ENCODE results near the gene BATF. TPM values are rescaled to one million over a fixed set of nuclear protein-coding genes. Genes with fewer than 3 reads are reported as not detected.
"Not testable (repeated sequence)": the region's sequence is repeated elsewhere in the genome, so short reads cannot be mapped to it uniquely, and the experiment has no call there.

The BATF gene
- total RNA-seq: 10 to 100 TPM; 12.0 to 22.4 (median 19.2) TPM
- total RNA-seq (2013): 42.4 TPM
- 11.7 to 207 (median 21.1) reads per million in 29 experiments for total RNA-seq

GRCh38 chr14:75522224-75522982, at the start of gene BATF:
BATF (plus strand) TSS chr14:75522469; CDS start chr14:75522683, 214 bp downstream.
- Histone ChIP-seq H3K9me3 (no peaks in the 10 kb centered on the region), H3K27ac (ENCODE audit: low read length) (peak within 1 kb of the TSS; percentile 89), H3K27me3 (replicated peaks in 1 of 2; ENCODE audit: control insufficient read depth in 2 of 2, extremely low read depth in 1 of 2, insufficient read depth in 2 of 2, low read length in 1 of 2) (no peaks in the 10 kb centered on the region), H3K4me3 (ENCODE audit: control insufficient read depth in 1 of 2, extremely low read depth in 1 of 2, low read length in 1 of 2) (peak within 1 kb of the TSS; percentile 75 to 81), H3K4me1 (ENCODE audit: control insufficient read depth in 1 of 2, extremely low read depth in 1 of 2, insufficient read depth in 2 of 2, low read length in 2 of 2) (peaks cover 18 to 59% of the 10 kb centered on the region in 2 experiments), H3K36me3 (ENCODE audit: control insufficient read depth in 2 of 2, extremely low read depth in 1 of 2, insufficient read depth in 1 of 2, low read length in 1 of 2) (peaks cover 0 to 10% of the 10 kb centered on the region in 2 donors)
- Mint-ChIP-seq H3K4me3 (peak within 1 kb of the TSS; percentile 95 to 99 (median 99)), H3K4me1 (peaks cover 70 to 78% (median 75%) of the 10 kb centered on the region in 3 donors), H3K27ac (peak within 1 kb of the TSS; percentile 99), H3K27me3 (no peaks in the 10 kb centered on the region), H3K36me3 (peaks cover 20% of the 10 kb centered on the region), H3K9me3 (no peaks in the 10 kb centered on the region)
- 0% methylated on average over 7 of the region's 13 CpGs for WGBS (ENCODE audit: insufficient coverage)
- ATAC-seq (replicated peaks in 1 of 4) (peak; percentile 83 to 88 (median 87)), DNase-seq (peak; percentile 50 to 87 (median 63))
- ChIA-PET CTCF (interaction anchor here (0.5 to 2.2 kb wide), 8 partner anchors 17 to 375 kb away, joined by 3 to 8 read pairs (median 4); no protein-coding TSS in a partner anchor), POLR2A (interaction anchor here in 1 of 2 donors (1.2 kb wide), 1 partner anchor 17 kb away, joined by 5 read pairs; no protein-coding TSS in a partner anchor)

- WGBS (ENCODE audit: insufficient coverage): no CpG with 5 or more reads among the region's 6 CpGs
- CTCF ChIA-PET: not testable (repeated sequence)
Measured at GRCh38 chr14:75474127-75474526, 48.1 kb upstream of the BATF start.

GRCh38 chr14:75476274-75476995, 45.8 kb upstream of the BATF start:
- Histone ChIP-seq H3K9me3 (no peaks in the 10 kb centered on the region), H3K27me3 (replicated peaks in 1 of 2; ENCODE audit: control insufficient read depth in 2 of 2, extremely low read depth in 1 of 2, insufficient read depth in 2 of 2, low read length in 1 of 2) (peaks cover 0 to 18% of the 10 kb centered on the region in 2 experiments), H3K36me3 (ENCODE audit: control insufficient read depth in 2 of 2, extremely low read depth in 1 of 2, insufficient read depth in 1 of 2, low read length in 1 of 2) (no peaks in the 10 kb centered on the region), H3K27ac (ENCODE audit: low read length) (no peak overlapping the region), H3K4me1 (ENCODE audit: control insufficient read depth in 1 of 2, extremely low read depth in 1 of 2, insufficient read depth in 2 of 2, low read length in 2 of 2) (no peaks in the 10 kb centered on the region), H3K4me3 (ENCODE audit: control insufficient read depth in 1 of 2, extremely low read depth in 1 of 2, low read length in 1 of 2) (no peak overlapping the region)
- CTCF ChIA-PET: no interaction called here
- Mint-ChIP-seq H3K9me3 (no peaks in the 10 kb centered on the region), H3K27ac (no peak overlapping the region), H3K4me1 (no peaks in the 10 kb centered on the region), H3K36me3 (no peaks in the 10 kb centered on the region), H3K4me3 (no peak overlapping the region), H3K27me3 (peaks cover 4 to 5% of the 10 kb centered on the region in 2 donors)
- ATAC-seq (replicated peaks in 1 of 4): no peak
- WGBS (ENCODE audit: insufficient coverage): 80% methylated on average over 2 of the region's 11 CpGs
- no peak for DNase-seq
- POLR2A ChIA-PET: no interaction called here

More at GRCh38 chr14:75474127-75474526, 48.1 kb upstream of the BATF start:
- H3K27me3 ChIP-seq (replicated peaks in 1 of 2; ENCODE audit: control insufficient read depth in 2 of 2, extremely low read depth in 1 of 2, insufficient read depth in 2 of 2, low read length in 1 of 2): peaks cover 0 to 10% of the 10 kb centered on the region in 2 experiments
- H3K9me3 ChIP-seq; H3K27me3 Mint-ChIP-seq; DNase-seq; H3K36me3 Mint-ChIP-seq; H3K4me1 ChIP-seq (ENCODE audit: control insufficient read depth in 1 of 2, extremely low read depth in 1 of 2, insufficient read depth in 2 of 2, low read length in 2 of 2); ATAC-seq (replicated peaks in 1 of 4); POLR2A ChIA-PET; H3K27ac Mint-ChIP-seq; H3K4me3 Mint-ChIP-seq; H3K36me3 ChIP-seq (ENCODE audit: control insufficient read depth in 2 of 2, extremely low read depth in 1 of 2, insufficient read depth in 1 of 2, low read length in 1 of 2); H3K4me1 Mint-ChIP-seq; H3K9me3 Mint-ChIP-seq; H3K27ac ChIP-seq (ENCODE audit: low read length); H3K4me3 ChIP-seq (ENCODE audit: control insufficient read depth in 1 of 2, extremely low read depth in 1 of 2, low read length in 1 of 2): not testable (repeated sequence)

- H3K27me3 Mint-ChIP-seq: peaks cover 4 to 5% of the 10 kb centered on the region in 2 donors
- H3K27ac Mint-ChIP-seq: no peak overlapping the region
- Histone ChIP-seq H3K4me3 (ENCODE audit: control insufficient read depth in 1 of 2, extremely low read depth in 1 of 2, low read length in 1 of 2) (no peak overlapping the region), H3K36me3 (ENCODE audit: control insufficient read depth in 2 of 2, extremely low read depth in 1 of 2, insufficient read depth in 1 of 2, low read length in 1 of 2) (no peaks in the 10 kb centered on the region), H3K9me3 (no peaks in the 10 kb centered on the region), H3K27me3 (replicated peaks in 1 of 2; ENCODE audit: control insufficient read depth in 2 of 2, extremely low read depth in 1 of 2, insufficient read depth in 2 of 2, low read length in 1 of 2) (peaks cover 0 to 23% of the 10 kb centered on the region in 2 experiments), H3K4me1 (ENCODE audit: control insufficient read depth in 1 of 2, extremely low read depth in 1 of 2, insufficient read depth in 2 of 2, low read length in 2 of 2) (no peaks in the 10 kb centered on the region), H3K27ac (ENCODE audit: low read length) (no peak overlapping the region)
- WGBS (ENCODE audit: insufficient coverage): 81% methylated on average over 5 of the region's 5 CpGs
- ATAC-seq (replicated peaks in 1 of 4) (no peak), DNase-seq (no peak)
- no peaks in the 10 kb centered on the region for H3K36me3 Mint-ChIP-seq
- CTCF ChIA-PET: no interaction called here
- H3K4me3 Mint-ChIP-seq: no peak overlapping the region
- H3K4me1 Mint-ChIP-seq: no peaks in the 10 kb centered on the region
- H3K9me3 Mint-ChIP-seq: no peaks in the 10 kb centered on the region
- POLR2A ChIA-PET: no interaction called here
Measured at GRCh38 chr14:75477881-75478280, 44.4 kb upstream of the BATF start.

- POLR2A ChIA-PET: no interaction called here
- Mint-ChIP-seq H3K27ac (no peak overlapping the region), H3K27me3 (peaks cover 3 to 4% of the 10 kb centered on the region in 2 donors), H3K36me3 (no peaks in the 10 kb centered on the region), H3K4me3 (no peak overlapping the region), H3K9me3 (no peaks in the 10 kb centered on the region), H3K4me1 (no peaks in the 10 kb centered on the region)
- CTCF ChIA-PET: no interaction called here
- ATAC-seq (replicated peaks in 1 of 4) (no peak), DNase-seq (no peak)
- Histone ChIP-seq H3K36me3 (ENCODE audit: control insufficient read depth in 2 of 2, extremely low read depth in 1 of 2, insufficient read depth in 1 of 2, low read length in 1 of 2) (no peaks in the 10 kb centered on the region), H3K4me1 (ENCODE audit: control insufficient read depth in 1 of 2, extremely low read depth in 1 of 2, insufficient read depth in 2 of 2, low read length in 2 of 2) (no peaks in the 10 kb centered on the region), H3K27ac (ENCODE audit: low read length) (no peak overlapping the region), H3K27me3 (replicated peaks in 1 of 2; ENCODE audit: control insufficient read depth in 2 of 2, extremely low read depth in 1 of 2, insufficient read depth in 2 of 2, low read length in 1 of 2) (peaks cover 0 to 23% of the 10 kb centered on the region in 2 experiments), H3K4me3 (ENCODE audit: control insufficient read depth in 1 of 2, extremely low read depth in 1 of 2, low read length in 1 of 2) (no peak overlapping the region), H3K9me3 (no peaks in the 10 kb centered on the region)
- WGBS (ENCODE audit: insufficient coverage): 81% methylated on average over 6 of the region's 11 CpGs
Measured at GRCh38 chr14:75479770-75480600, 42.3 kb upstream of the BATF start.

GRCh38 chr14:75482366-75482765, 39.9 kb upstream of the BATF start:
- Mint-ChIP-seq H3K4me1 (peaks cover 0 to 12% (median 9%) of the 10 kb centered on the region in 3 donors), H3K27me3 (peaks cover 0 to 2% of the 10 kb centered on the region in 2 donors), H3K27ac (no peak overlapping the region), H3K9me3 (no peaks in the 10 kb centered on the region), H3K36me3 (no peaks in the 10 kb centered on the region), H3K4me3 (no peak overlapping the region)
- peaks cover 0 to 3% of the 10 kb centered on the region in 2 experiments for H3K4me1 ChIP-seq (ENCODE audit: control insufficient read depth in 1 of 2, extremely low read depth in 1 of 2, insufficient read depth in 2 of 2, low read length in 2 of 2)
- no peaks in the 10 kb centered on the region for H3K36me3 ChIP-seq (ENCODE audit: control insufficient read depth in 2 of 2, extremely low read depth in 1 of 2, insufficient read depth in 1 of 2, low read length in 1 of 2)
- no peak overlapping the region for H3K27ac ChIP-seq (ENCODE audit: low read length)
- ATAC-seq (replicated peaks in 1 of 4): no peak
- DNase-seq: no peak
- no peaks in the 10 kb centered on the region for H3K9me3 ChIP-seq
- ChIA-PET POLR2A (no interaction called here), CTCF (interaction anchor here in 1 of 2 donors (0.6 kb wide), 1 partner anchor 136 kb away, joined by 3 read pairs; no protein-coding TSS in a partner anchor)
- WGBS (ENCODE audit: insufficient coverage): 90% methylated on average over 3 of the region's 4 CpGs
- no peak overlapping the region for H3K4me3 ChIP-seq (ENCODE audit: control insufficient read depth in 1 of 2, extremely low read depth in 1 of 2, low read length in 1 of 2)
- H3K27me3 ChIP-seq (replicated peaks in 1 of 2; ENCODE audit: control insufficient read depth in 2 of 2, extremely low read depth in 1 of 2, insufficient read depth in 2 of 2, low read length in 1 of 2): peaks cover 0 to 23% of the 10 kb centered on the region in 2 experiments
